ENCODE measurements around the gene ZNF613. TPM values are rescaled to one million over a fixed set of nuclear protein-coding genes. Genes with fewer than 3 reads are reported as not detected.
"Not testable (repeated sequence)": the region's sequence is repeated elsewhere in the genome, so short reads cannot be mapped to it uniquely, and the experiment has no call there.

The ZNF613 gene
- total and polyA plus RNA-seq, 2 experiments from 2014 or later: 13.8 to 18.1 TPM

DNA sequence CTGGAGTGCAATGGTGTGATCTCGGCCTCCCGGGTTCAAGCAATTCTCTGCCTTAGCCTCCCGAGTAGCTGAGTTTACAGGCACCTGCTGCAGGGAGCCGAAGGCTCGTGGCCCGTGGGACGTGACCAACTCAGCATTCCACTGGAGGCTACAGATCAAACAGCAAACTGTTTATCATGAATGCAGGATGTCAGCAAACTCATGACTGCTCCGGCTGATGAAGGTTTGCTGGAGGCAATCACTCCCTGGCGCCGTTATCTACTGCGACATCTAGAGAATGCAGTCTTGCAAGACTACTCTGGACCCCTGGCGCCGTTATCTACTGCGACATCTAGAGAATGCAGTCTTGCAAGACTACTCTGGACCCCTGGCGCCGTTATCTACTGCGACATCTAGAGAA is 48.5 kb downstream of the ZNF613 start:
- not testable (repeated sequence) for DNase-seq (ENCODE audit: low spot score); ATAC-seq; H3F3A ChIP-seq (replicated peaks; ENCODE audit: low read depth); H3K4me1 Mint-ChIP-seq; H3K27me3 ChIP-seq (ENCODE audit: insufficient read depth); H3K27ac Mint-ChIP-seq; H3K27me3 Mint-ChIP-seq (ENCODE audit: insufficient read depth, low read depth, poor library complexity); H2AFZ ChIP-seq; H3K4me1 ChIP-seq (ENCODE audit: insufficient read depth); H4K20me1 ChIP-seq (replicated peaks; ENCODE audit: insufficient read depth); H3K9me2 ChIP-seq (ENCODE audit: insufficient read depth); H3K4me3 ChIP-seq; H3K4me3 Mint-ChIP-seq; H3K27ac ChIP-seq (ENCODE audit: low read depth); H3K4me2 ChIP-seq
- peaks cover 25% of the 10 kb centered on the region for H3K79me2 ChIP-seq (replicated peaks; ENCODE audit: insufficient read depth)
- Mint-ChIP-seq H3K36me3 (ENCODE audit: low read depth) (peaks cover 90% of the 10 kb centered on the region), H3K9me3 (peaks cover 74% of the 10 kb centered on the region)
- peaks cover 37% of the 10 kb centered on the region for H3K36me3 ChIP-seq (ENCODE audit: insufficient read depth)

- Histone ChIP-seq H3K9me2 (ENCODE audit: insufficient read depth) (no peaks in the 10 kb centered on the region), H3F3A (replicated peaks; ENCODE audit: low read depth) (no peaks in the 10 kb centered on the region), H4K20me1 (replicated peaks; ENCODE audit: insufficient read depth) (no peaks in the 10 kb centered on the region), H3K4me2 (no peak overlapping the region), H3K27ac (ENCODE audit: low read depth) (no peak overlapping the region), H3K4me3 (no peak overlapping the region), H3K4me1 (ENCODE audit: insufficient read depth) (no peaks in the 10 kb centered on the region), H3K27me3 (ENCODE audit: insufficient read depth) (no peaks in the 10 kb centered on the region), H3K36me3 (ENCODE audit: insufficient read depth) (peaks cover 34% of the 10 kb centered on the region), H3K79me2 (replicated peaks; ENCODE audit: insufficient read depth) (peaks cover 32% of the 10 kb centered on the region), H2AFZ (no peak overlapping the region)
- H3K9me3 Mint-ChIP-seq: peaks cover 67% of the 10 kb centered on the region
- peaks cover 2% of the 10 kb centered on the region for H3K27me3 Mint-ChIP-seq (ENCODE audit: insufficient read depth, low read depth, poor library complexity)
- no peaks in the 10 kb centered on the region for H3K4me1 Mint-ChIP-seq
- H3K27ac Mint-ChIP-seq: no peak overlapping the region
- H3K36me3 Mint-ChIP-seq (ENCODE audit: low read depth): peaks cover 88% of the 10 kb centered on the region
- H3K4me3 Mint-ChIP-seq: no peak overlapping the region
- peak; percentile 28 for DNase-seq (ENCODE audit: low spot score)
- TF ChIP-seq CTCF (conservative IDR thresholded peaks at IDR 0.05; ENCODE audit: low read depth in 2 of 2) (peak; percentile 49 to 53), JUNB (IDR thresholded peaks at IDR 0.05; ENCODE audit: unreplicated experiment) (no peak)
- no peak for ATAC-seq
These were observed 49.6 kb downstream of the ZNF613 start for GRCh38 chr19:51976852-51977251.

- Mint-ChIP-seq H3K27me3 (ENCODE audit: insufficient read depth, low read depth, poor library complexity) (peaks cover 2% of the 10 kb centered on the region), H3K27ac (no peak overlapping the region), H3K4me1 (no peaks in the 10 kb centered on the region), H3K36me3 (ENCODE audit: low read depth) (peaks cover 83% of the 10 kb centered on the region), H3K9me3 (peaks cover 63% of the 10 kb centered on the region), H3K4me3 (no peak overlapping the region)
- no peak for ATAC-seq
- Histone ChIP-seq H3K4me2 (no peak overlapping the region), H3K27me3 (ENCODE audit: insufficient read depth) (no peaks in the 10 kb centered on the region), H3K79me2 (replicated peaks; ENCODE audit: insufficient read depth) (peaks cover 37% of the 10 kb centered on the region), H3K4me1 (ENCODE audit: insufficient read depth) (no peaks in the 10 kb centered on the region), H4K20me1 (replicated peaks; ENCODE audit: insufficient read depth) (no peaks in the 10 kb centered on the region), H3K36me3 (ENCODE audit: insufficient read depth) (peaks cover 29% of the 10 kb centered on the region), H3K27ac (ENCODE audit: low read depth) (no peak overlapping the region), H3F3A (replicated peaks; ENCODE audit: low read depth) (no peaks in the 10 kb centered on the region), H2AFZ (no peak overlapping the region), H3K9me2 (ENCODE audit: insufficient read depth) (no peaks in the 10 kb centered on the region), H3K4me3 (no peak overlapping the region)
- DNase-seq (ENCODE audit: low spot score): no peak
- TF ChIP-seq, protein P1, sequence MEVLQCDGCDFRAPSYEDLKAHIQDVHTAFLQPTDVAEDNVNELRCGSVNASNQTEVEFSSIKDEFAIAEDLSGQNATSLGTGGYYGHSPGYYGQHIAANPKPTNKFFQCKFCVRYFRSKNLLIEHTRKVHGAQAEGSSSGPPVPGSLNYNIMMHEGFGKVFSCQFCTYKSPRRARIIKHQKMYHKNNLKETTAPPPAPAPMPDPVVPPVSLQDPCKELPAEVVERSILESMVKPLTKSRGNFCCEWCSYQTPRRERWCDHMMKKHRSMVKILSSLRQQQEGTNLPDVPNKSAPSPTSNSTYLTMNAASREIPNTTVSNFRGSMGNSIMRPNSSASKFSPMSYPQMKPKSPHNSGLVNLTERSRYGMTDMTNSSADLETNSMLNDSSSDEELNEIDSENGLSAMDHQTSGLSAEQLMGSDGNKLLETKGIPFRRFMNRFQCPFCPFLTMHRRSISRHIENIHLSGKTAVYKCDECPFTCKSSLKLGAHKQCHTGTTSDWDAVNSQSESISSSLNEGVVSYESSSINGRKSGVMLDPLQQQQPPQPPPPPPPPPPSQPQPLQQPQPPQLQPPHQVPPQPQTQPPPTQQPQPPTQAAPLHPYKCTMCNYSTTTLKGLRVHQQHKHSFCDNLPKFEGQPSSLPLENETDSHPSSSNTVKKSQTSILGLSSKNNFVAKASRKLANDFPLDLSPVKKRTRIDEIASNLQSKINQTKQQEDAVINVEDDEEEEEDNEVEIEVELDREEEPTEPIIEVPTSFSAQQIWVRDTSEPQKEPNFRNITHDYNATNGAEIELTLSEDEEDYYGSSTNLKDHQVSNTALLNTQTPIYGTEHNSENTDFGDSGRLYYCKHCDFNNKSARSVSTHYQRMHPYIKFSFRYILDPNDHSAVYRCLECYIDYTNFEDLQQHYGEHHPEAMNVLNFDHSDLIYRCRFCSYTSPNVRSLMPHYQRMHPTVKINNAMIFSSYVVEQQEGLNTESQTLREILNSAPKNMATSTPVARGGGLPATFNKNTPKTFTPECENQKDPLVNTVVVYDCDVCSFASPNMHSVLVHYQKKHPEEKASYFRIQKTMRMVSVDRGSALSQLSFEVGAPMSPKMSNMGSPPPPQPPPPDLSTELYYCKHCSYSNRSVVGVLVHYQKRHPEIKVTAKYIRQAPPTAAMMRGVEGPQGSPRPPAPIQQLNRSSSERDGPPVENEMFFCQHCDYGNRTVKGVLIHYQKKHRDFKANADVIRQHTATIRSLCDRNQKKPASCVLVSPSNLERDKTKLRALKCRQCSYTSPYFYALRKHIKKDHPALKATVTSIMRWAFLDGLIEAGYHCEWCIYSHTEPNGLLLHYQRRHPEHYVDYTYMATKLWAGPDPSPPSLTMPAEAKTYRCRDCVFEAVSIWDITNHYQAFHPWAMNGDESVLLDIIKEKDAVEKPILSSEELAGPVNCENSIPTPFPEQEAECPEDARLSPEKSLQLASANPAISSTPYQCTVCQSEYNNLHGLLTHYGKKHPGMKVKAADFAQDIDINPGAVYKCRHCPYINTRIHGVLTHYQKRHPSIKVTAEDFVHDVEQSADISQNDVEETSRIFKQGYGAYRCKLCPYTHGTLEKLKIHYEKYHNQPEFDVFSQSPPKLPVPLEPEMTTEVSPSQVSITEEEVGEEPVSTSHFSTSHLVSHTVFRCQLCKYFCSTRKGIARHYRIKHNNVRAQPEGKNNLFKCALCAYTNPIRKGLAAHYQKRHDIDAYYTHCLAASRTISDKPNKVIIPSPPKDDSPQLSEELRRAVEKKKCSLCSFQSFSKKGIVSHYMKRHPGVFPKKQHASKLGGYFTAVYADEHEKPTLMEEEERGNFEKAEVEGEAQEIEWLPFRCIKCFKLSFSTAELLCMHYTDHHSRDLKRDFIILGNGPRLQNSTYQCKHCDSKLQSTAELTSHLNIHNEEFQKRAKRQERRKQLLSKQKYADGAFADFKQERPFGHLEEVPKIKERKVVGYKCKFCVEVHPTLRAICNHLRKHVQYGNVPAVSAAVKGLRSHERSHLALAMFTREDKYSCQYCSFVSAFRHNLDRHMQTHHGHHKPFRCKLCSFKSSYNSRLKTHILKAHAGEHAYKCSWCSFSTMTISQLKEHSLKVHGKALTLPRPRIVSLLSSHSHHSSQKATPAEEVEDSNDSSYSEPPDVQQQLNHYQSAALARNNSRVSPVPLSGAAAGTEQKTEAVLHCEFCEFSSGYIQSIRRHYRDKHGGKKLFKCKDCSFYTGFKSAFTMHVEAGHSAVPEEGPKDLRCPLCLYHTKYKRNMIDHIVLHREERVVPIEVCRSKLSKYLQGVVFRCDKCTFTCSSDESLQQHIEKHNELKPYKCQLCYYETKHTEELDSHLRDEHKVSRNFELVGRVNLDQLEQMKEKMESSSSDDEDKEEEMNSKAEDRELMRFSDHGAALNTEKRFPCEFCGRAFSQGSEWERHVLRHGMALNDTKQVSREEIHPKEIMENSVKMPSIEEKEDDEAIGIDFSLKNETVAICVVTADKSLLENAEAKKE (CRISPR knock-in tag; IDR thresholded peaks at IDR 0.05): no peak
- no peak for TF ChIP-seq JUNB (IDR thresholded peaks at IDR 0.05; ENCODE audit: unreplicated experiment)
- TF ChIP-seq NANOG (IDR thresholded peaks at IDR 0.05; ENCODE audit: borderline replicate concordance): no peak
- no peak for TF ChIP-seq STAT1 (IDR thresholded peaks at IDR 0.05; ENCODE audit: unreplicated experiment)
- TF ChIP-seq EZH2 (IDR thresholded peaks at IDR 0.05; ENCODE audit: low read depth, unreplicated experiment): no peak
- TF ChIP-seq, protein P2, sequence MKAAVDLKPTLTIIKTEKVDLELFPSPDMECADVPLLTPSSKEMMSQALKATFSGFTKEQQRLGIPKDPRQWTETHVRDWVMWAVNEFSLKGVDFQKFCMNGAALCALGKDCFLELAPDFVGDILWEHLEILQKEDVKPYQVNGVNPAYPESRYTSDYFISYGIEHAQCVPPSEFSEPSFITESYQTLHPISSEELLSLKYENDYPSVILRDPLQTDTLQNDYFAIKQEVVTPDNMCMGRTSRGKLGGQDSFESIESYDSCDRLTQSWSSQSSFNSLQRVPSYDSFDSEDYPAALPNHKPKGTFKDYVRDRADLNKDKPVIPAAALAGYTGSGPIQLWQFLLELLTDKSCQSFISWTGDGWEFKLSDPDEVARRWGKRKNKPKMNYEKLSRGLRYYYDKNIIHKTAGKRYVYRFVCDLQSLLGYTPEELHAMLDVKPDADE (IDR thresholded peaks at IDR 0.05): no peak
- no peak for TF ChIP-seq POLR2AphosphoS5 (IDR thresholded peaks at IDR 0.05; ENCODE audit: low read depth)
These were observed 50.1 kb downstream of the ZNF613 start for GRCh38 chr19:51977346-51977745.
